NB4 (cell line): ENCODE results near the gene MACROD2.

ENCODE experiments used
- DNase-seq: peaks from one replicate; pipeline ENCODE4 v3.0.0; 2010; ENCODE audit warnings: low read depth
- H3K4me3 ChIP-seq: one replicate; pipeline ENCODE4 v1.5.1; 2011; ENCODE audit warnings: mild to moderate bottlenecking, low read depth, low read length, moderate library complexity
- CTCF ChIP-seq: IDR thresholded peaks from one replicate; pipeline ENCODE4 v1.5.1; 2012; ENCODE audit warnings: low read depth, low read length
- MAX ChIP-seq: IDR thresholded peaks from 2 replicates; pipeline ENCODE4 v1.6.1; 2011; ENCODE audit warnings: low read depth, low read length
- MYC ChIP-seq: IDR thresholded peaks from 2 replicates; pipeline ENCODE4 v1.6.1; 2011; ENCODE audit warnings: low read depth, low read length
- POLR2A ChIP-seq: IDR thresholded peaks from 2 replicates; pipeline ENCODE4 v1.6.1; 2011; ENCODE audit warnings: mild to moderate bottlenecking; ENCODE audit not compliant: insufficient read length; ENCODE audit errors: extremely low read depth

The MACROD2 gene

GRCh38 chr20:14721926-14722452 lies 726.7 kb downstream of the MACROD2 start:
- no peak overlapping the region for H3K4me3 ChIP-seq
- DNase-seq: no peak
- no peak for TF ChIP-seq POLR2A
- no peak for TF ChIP-seq MYC
- TF ChIP-seq CTCF: no peak
- no peak for TF ChIP-seq MAX

GRCh38 chr20:14723614-14724013 lies 728.3 kb downstream of the MACROD2 start:
- no peak overlapping the region for H3K4me3 ChIP-seq
- no peak for TF ChIP-seq POLR2A
- no peak for TF ChIP-seq MAX
- TF ChIP-seq CTCF: no peak
- TF ChIP-seq MYC: no peak
- DNase-seq: no peak

GRCh38 chr20:14724036-14724435 lies 728.7 kb downstream of the MACROD2 start:
- TF ChIP-seq MYC (no peak), CTCF (no peak), MAX (no peak), POLR2A (no peak)
- no peak overlapping the region for H3K4me3 ChIP-seq
- DNase-seq: no peak

GRCh38 chr20:14724468-14724867 lies 729.2 kb downstream of the MACROD2 start:
- DNase-seq: no peak
- H3K4me3 ChIP-seq: no peak overlapping the region
- no peak for TF ChIP-seq CTCF
- TF ChIP-seq MYC: no peak
- TF ChIP-seq POLR2A: no peak
- TF ChIP-seq MAX: no peak

GRCh38 chr20:14726591-14726990 lies 731.3 kb downstream of the MACROD2 start:
- DNase-seq: no peak
- no peak overlapping the region for H3K4me3 ChIP-seq
- TF ChIP-seq MYC (no peak), POLR2A (no peak), CTCF (no peak), MAX (no peak)
